Measurements from ENCODE around the gene NETO1. TPM values are rescaled to one million over a fixed set of nuclear protein-coding genes. Genes with fewer than 3 reads are reported as not detected.

The NETO1 gene
- total RNA-seq, 4 donors from 2014 or later, result 0.48 to 7.1 (median 0.92) TPM

GRCh38 chr18:72826736-72827135 lies 41.1 kb downstream of the NETO1 start:
- TF ChIP-seq CTCF (IDR thresholded peaks at IDR 0.05), result no peak
- no peak for ATAC-seq (ENCODE audit: low FRiP score)
- DNase-seq (ENCODE audit: low spot score), result no peak

GRCh38 chr18:72823345-72823744 lies 44.4 kb downstream of the NETO1 start:
- DNase-seq (ENCODE audit: low spot score) (no peak), ATAC-seq (ENCODE audit: low FRiP score) (no peak)
- no peak for TF ChIP-seq CTCF (IDR thresholded peaks at IDR 0.05)

- TF ChIP-seq CTCF (IDR thresholded peaks at IDR 0.05), result no peak
- DNase-seq (ENCODE audit: low spot score) (no peak), ATAC-seq (ENCODE audit: low FRiP score) (no peak)
These were observed 45.6 kb downstream of the NETO1 start for GRCh38 chr18:72822202-72822601.

GRCh38 chr18:72820571-72820970 lies 47.2 kb downstream of the NETO1 start:
- DNase-seq (ENCODE audit: low spot score) (no peak), ATAC-seq (ENCODE audit: low FRiP score) (no peak)
- TF ChIP-seq CTCF (IDR thresholded peaks at IDR 0.05), result no peak

- ATAC-seq (ENCODE audit: low FRiP score) (no peak), DNase-seq (ENCODE audit: low spot score) (no peak)
- TF ChIP-seq CTCF (IDR thresholded peaks at IDR 0.05), result no peak
These were observed 48.7 kb downstream of the NETO1 start for GRCh38 chr18:72819050-72819449.

- TF ChIP-seq CTCF (IDR thresholded peaks at IDR 0.05), result no peak
- DNase-seq (ENCODE audit: low spot score), result no peak
- no peak for ATAC-seq (ENCODE audit: low FRiP score)
These were observed 56.7 kb downstream of the NETO1 start for GRCh38 chr18:72811047-72811446.

GRCh38 chr18:72808680-72809079 lies 59.1 kb downstream of the NETO1 start:
- TF ChIP-seq CTCF (IDR thresholded peaks at IDR 0.05), result no peak
- DNase-seq (ENCODE audit: low spot score) (no peak), ATAC-seq (ENCODE audit: low FRiP score) (no peak)

Measured in omental fat pad (tissue), 4 donors.